HepG2 (cell line): ENCODE results near the gene CAPZB. TPM values are rescaled to one million over a fixed set of nuclear protein-coding genes. Genes with fewer than 3 reads are reported as not detected.

Source experiments
- ATAC-seq: fragments of 200-7000 bp; cut with Tn5 transposase; 3 replicates; pipeline ENCODE4 v1.9.1; 2020; ENCODE audit warnings: mild to moderate bottlenecking, moderate library complexity
- BruUV-seq: library from RNA; stranded (reverse); fragments of 400-500 nt; replicated peaks from 2 replicates; lab custom pipeline; 2021; lab: Mats Ljungman, UMichigan
- CTCF ChIA-PET: fragments of 300-600 bp; formaldehyde crosslinking; extraction: SDS; loops from one replicate; lab custom pipeline; 2021; ENCODE audit warnings: low total read pairs, inconsistent platforms, low intra/inter-chr PET ratio; lab: Yijun Ruan, JAX
- POLR2A ChIA-PET: fragments of 350-600 bp; sonication (Branson Sonifier 250); formaldehyde crosslinking; loops from one replicate; lab custom pipeline; 2020; ENCODE audit warnings: antibody characterized with exemption, inconsistent platforms; lab: Yijun Ruan, JAX
- DNase-seq: peaks from one replicate; pipeline ENCODE4 v3.0.0-alpha.2; 2015; ENCODE audit warnings: low spot score
- FAIRE-seq: peaks from 3 replicates; lab custom pipeline; 2011; peaks lifted over from hg19 to GRCh38; lab: Jason Lieb, UNC
- H2AFZ ChIP-seq: one replicate; pipeline ENCODE4 v1.6.1; 2011; ENCODE audit warnings: low read length, inconsistent platforms
- H3K27ac ChIP-seq: fragments of 300-600 bp; 3 replicates; pipeline ENCODE4 v1.8.0; 2011; ENCODE audit warnings: mixed run types, mild to moderate bottlenecking, mixed read lengths, low read length, inconsistent platforms; ENCODE audit not compliant: insufficient read depth; ENCODE audit errors: extremely low read length
- H3K27me3 ChIP-seq, 2 experiments: fragments of 200-600 bp in 1 of 2; 2 replicates in 1 of 2; 3 replicates in 1 of 2; pipeline versions ENCODE4 v1.6.0 to v1.8.0; 2011; ENCODE audit warnings: low read length in 2 of 2, mild to moderate bottlenecking in 2 of 2, moderate library complexity in 2 of 2, inconsistent platforms in 1 of 2; ENCODE audit not compliant: insufficient read depth in 2 of 2, control insufficient read depth in 1 of 2
- H3K36me3 ChIP-seq, 2 experiments: fragments of 200-600 bp in 1 of 2; replicated peaks in 1 of 2; 2 replicates in 1 of 2; 3 replicates in 1 of 2; pipeline versions ENCODE4 v1.5.1 to v1.8.0; 2011; ENCODE audit warnings: low read length in 2 of 2, inconsistent platforms in 1 of 2; ENCODE audit not compliant: insufficient read depth in 2 of 2, control insufficient read depth in 1 of 2
- H3K4me1 ChIP-seq: 2 replicates; pipeline ENCODE4 v1.5.1; 2012; ENCODE audit warnings: low read length, inconsistent platforms; ENCODE audit not compliant: insufficient read depth
- H3K4me2 ChIP-seq: 2 replicates; pipeline ENCODE4 v1.6.0; 2011; ENCODE audit warnings: low read depth, low read length, inconsistent platforms
- H3K4me3 ChIP-seq, 3 experiments: fragments of 200-600 bp in 1 of 3; sonication (generic), shearing (Covaris generic) in 1 of 3; replicated peaks in 1 of 3; 2 replicates each; pipeline ENCODE4 v1.5.1; 2011 to 2016; ENCODE audit warnings: low read length in 3 of 3, inconsistent platforms in 2 of 3, low read depth in 2 of 3, mild to moderate bottlenecking in 2 of 3, control low read depth in 1 of 3, mixed read lengths in 1 of 3; ENCODE audit not compliant: insufficient read depth in 1 of 3
- H3K79me2 ChIP-seq: one replicate; pipeline ENCODE4 v1.6.1; 2011; ENCODE audit warnings: low read length, inconsistent platforms; ENCODE audit not compliant: insufficient read depth
- H3K9ac ChIP-seq: 2 replicates; pipeline ENCODE4 v1.6.0; 2011; ENCODE audit warnings: mild to moderate bottlenecking, low read depth, low read length, inconsistent platforms; ENCODE audit not compliant: insufficient read depth
- H3K9me3 ChIP-seq: 2 replicates; pipeline ENCODE4 v1.5.1; 2012; ENCODE audit warnings: mild to moderate bottlenecking, low read length
- H4K20me1 ChIP-seq: 2 replicates; pipeline ENCODE4 v1.6.0; 2011; ENCODE audit warnings: inconsistent platforms, mild to moderate bottlenecking, low read length, moderate library complexity; ENCODE audit not compliant: insufficient read depth
- AFF4 ChIP-seq: sonication (generic); formaldehyde crosslinking; IDR thresholded peaks from 2 replicates; pipeline ENCODE4 v1.4.0; 2020; ENCODE audit warnings: missing genetic modification reagents
- HIC2 ChIP-seq: sonication (generic); formaldehyde crosslinking; IDR thresholded peaks from 2 replicates; pipeline ENCODE4 v1.9.0; 2022; ENCODE audit warnings: low read depth, missing genetic modification reagents
- HNRNPUL1 ChIP-seq: fragments of 200-400 bp; formaldehyde crosslinking; IDR thresholded peaks from 2 replicates; pipeline ENCODE4 v1.6.1; 2017; ENCODE audit warnings: low read depth, mild to moderate bottlenecking, low read length, moderate library complexity
- MBD4 ChIP-seq: IDR thresholded peaks from 2 replicates; pipeline ENCODE4 v1.6.1; 2012; ENCODE audit warnings: low read length, inconsistent platforms, borderline replicate concordance
- MXD3 ChIP-seq: IDR thresholded peaks from 2 replicates; pipeline ENCODE4 v1.6.1; 2016; ENCODE audit warnings: mild to moderate bottlenecking, missing biosample characterization, missing genetic modification reagents
- PRDM15 ChIP-seq: sonication (generic); formaldehyde crosslinking; IDR thresholded peaks from 2 replicates; pipeline ENCODE4 v1.4.0; 2020; ENCODE audit warnings: missing genetic modification reagents
- SKIL ChIP-seq: sonication (generic); formaldehyde crosslinking; IDR thresholded peaks from 2 replicates; pipeline ENCODE4 v1.8.0; 2022; ENCODE audit warnings: missing genetic modification reagents, mild to moderate bottlenecking, moderate library complexity, borderline replicate concordance
- TOE1 ChIP-seq: sonication (generic); formaldehyde crosslinking; IDR thresholded peaks from 2 replicates; pipeline ENCODE4 v1.4.0; 2020; ENCODE audit warnings: mild to moderate bottlenecking, missing genetic modification reagents
- TSC22D2 ChIP-seq: sonication (generic); formaldehyde crosslinking; IDR thresholded peaks from 2 replicates; pipeline ENCODE4 v1.5.1; 2020; ENCODE audit warnings: missing genetic modification reagents, mild to moderate bottlenecking, borderline replicate concordance
- ZNF251 ChIP-seq: sonication (generic); formaldehyde crosslinking; IDR thresholded peaks from 2 replicates; pipeline ENCODE4 v1.9.0; 2021; ENCODE audit warnings: mild to moderate bottlenecking, missing genetic modification reagents
- ZNF430 ChIP-seq: sonication (generic); formaldehyde crosslinking; IDR thresholded peaks from 2 replicates; pipeline ENCODE4 v1.9.0; 2021; ENCODE audit warnings: mild to moderate bottlenecking, missing genetic modification reagents
- ZNF737 ChIP-seq: sonication (generic); formaldehyde crosslinking; IDR thresholded peaks from 2 replicates; pipeline ENCODE4 v1.5.0; 2020; ENCODE audit warnings: missing genetic modification reagents, mild to moderate bottlenecking, borderline replicate concordance
- WGBS: methylation state at CpG from one replicate; pipeline ENCODE4 v1.1.6; 2017; ENCODE audit warnings: low lambda C conversion rate; 5-methylcytosine and 5-hydroxymethylcytosine counted together
- in situ Hi-C: cut with HindIII; loops from 2 replicates; pipeline ENCODE4 v1.10.0; 2017; ENCODE audit warnings: low pct_unique_long_range_greater_than_20kb; ENCODE audit not compliant: extremely low pct_ligation_motif_present
- intact Hi-C: fragments of 100-400 bp; cut with micrococcal nuclease; formaldehyde crosslinking; loops from one replicate; pipeline ENCODE4 v1.10.0; 2022; ENCODE audit not compliant: unreplicated experiment
- polyA plus RNA-seq, 8 experiments: library from polyadenylated mRNA; depleted of rRNA in 3 of 8; stranded (reverse) in 7 of 8; unstranded in 1 of 8; fragments of >200 nt; fragmentation: Illumina TruSeq in 4 of 8; extraction: Trizol in 4 of 8; gene quantifications; 2 replicates each; pipeline versions ENCODE4 v1.2.1 to v1.2.3, GENCODE V29; 2011 to 2016; ENCODE audit warnings: low read depth in 4 of 8, missing spikeins in 1 of 8, mixed read lengths in 1 of 8; ENCODE audit not compliant: insufficient read depth in 1 of 8
- total RNA-seq, 5 experiments: library from RNA; depleted of rRNA; stranded (reverse); fragments of >200 nt; fragmentation: Illumina TruSeq; extraction: Trizol; gene quantifications; 2 replicates each; pipeline ENCODE4 v1.2.3, GENCODE V29; 2016; ENCODE audit warnings: low read depth in 1 of 5

The CAPZB gene
- total and polyA plus RNA-seq, 2 of the 13 experiments (the other 11 are each of a cell fraction or from before 2014, with no cell fraction given): 58.9 to 76.9 TPM

- H3K4me1 ChIP-seq: peaks cover 70% of the 10 kb centered on the region
- no peaks in the 10 kb centered on the region for H3K27me3 ChIP-seq
- ChIA-PET CTCF (no interaction called here), POLR2A (no interaction called here)
- no peak overlapping the region for H3K9ac ChIP-seq
- WGBS: 98% methylated on average over 5 of the region's 8 CpGs
- H2AFZ ChIP-seq: no peak overlapping the region
- no peaks in the 10 kb centered on the region for H3K9me3 ChIP-seq
- H3K36me3 ChIP-seq: peaks cover 2 to 29% of the 10 kb centered on the region in 2 experiments; a peak in 4 of 5 replicates
- in situ Hi-C loops (no loop called here), intact Hi-C loops (no loop called here)
- H3K4me2 ChIP-seq: no peak overlapping the region
- H3K27ac ChIP-seq: no peak overlapping the region
- H3K4me3 ChIP-seq: no peak overlapping the region
- BruUV-seq: no TSS peak
- ATAC-seq (no peak), FAIRE-seq (no peak), DNase-seq (no peak)
- H3K79me2 ChIP-seq: peaks cover 35% of the 10 kb centered on the region
- peaks cover 4% of the 10 kb centered on the region; the same call in 1 of the 2 replicates for H4K20me1 ChIP-seq
- TF ChIP-seq TOE1 (CRISPR knock-in tag) (no peak), MXD3 (CRISPR knock-in tag) (no peak), HNRNPUL1 (no peak), SKIL (CRISPR knock-in tag) (no peak), ZNF251 (no peak), PRDM15 (no peak), ZNF430 (CRISPR knock-in tag) (no peak), MBD4 (no peak), ZNF737 (no peak), HIC2 (CRISPR knock-in tag) (no peak), TSC22D2 (no peak), AFF4 (no peak)
These were observed 73.7 kb downstream of the CAPZB start for GRCh38 chr1:19411612-19412011.
